SIG-M5 (cell line): ENCODE results near the gene GADD45GIP1.

Source experiments
- DNase-seq: peaks from one replicate; lab custom pipeline; 2025; lab: John Stamatoyannopoulos, UW

GADD45GIP1 gene

DNA sequence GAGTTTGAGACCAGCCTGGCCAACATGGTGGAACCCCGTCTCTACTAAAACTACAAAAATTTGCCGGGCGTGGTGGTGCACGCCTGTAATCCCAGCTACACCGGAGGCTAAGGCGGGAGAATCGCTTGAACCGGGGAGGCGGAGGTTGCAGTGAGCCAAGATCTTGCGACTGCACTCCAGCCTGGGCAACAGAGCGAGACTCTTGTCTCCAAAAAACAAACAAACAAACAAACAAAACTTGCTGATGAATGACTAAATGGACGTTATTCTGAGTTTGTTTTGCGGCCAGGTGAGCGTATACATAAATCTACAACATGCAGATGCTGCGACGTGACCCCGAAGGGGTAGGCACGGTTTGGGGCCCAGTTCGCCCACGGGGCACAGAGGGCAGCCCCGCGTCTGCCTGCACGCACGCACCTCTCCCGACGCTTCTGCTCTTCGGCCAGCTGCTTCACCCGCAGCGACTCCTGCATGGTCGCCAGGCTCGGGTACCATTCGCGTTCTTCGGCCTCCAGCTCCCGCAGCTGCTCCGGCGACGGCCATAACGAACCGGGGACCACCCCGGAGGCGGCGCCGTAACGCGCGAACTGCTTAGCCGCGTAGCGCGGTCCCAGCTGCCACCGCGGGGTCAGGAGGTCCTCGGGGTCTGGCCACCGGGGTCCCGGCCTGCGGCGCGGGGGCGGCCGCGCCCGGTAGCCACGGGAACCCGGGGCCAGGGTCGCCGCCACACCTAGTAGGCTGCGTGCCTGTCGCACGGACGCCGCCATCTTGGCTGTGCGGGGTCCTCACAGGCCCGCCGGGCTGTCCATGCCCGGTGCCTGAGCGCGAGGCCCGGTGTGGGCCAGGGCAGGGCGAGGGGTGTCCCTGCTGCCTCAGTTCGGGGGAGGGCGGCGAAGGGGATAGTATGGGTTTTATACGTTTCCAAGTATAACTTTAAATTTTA is at the start of gene GADD45GIP1:
Gene GADD45GIP1, minus strand, starts transcription at position 778 of the 943 bp plus-strand sequence. Its CDS starts 11 bp downstream, at position 767.
- DNase-seq, result no peak

DNA sequence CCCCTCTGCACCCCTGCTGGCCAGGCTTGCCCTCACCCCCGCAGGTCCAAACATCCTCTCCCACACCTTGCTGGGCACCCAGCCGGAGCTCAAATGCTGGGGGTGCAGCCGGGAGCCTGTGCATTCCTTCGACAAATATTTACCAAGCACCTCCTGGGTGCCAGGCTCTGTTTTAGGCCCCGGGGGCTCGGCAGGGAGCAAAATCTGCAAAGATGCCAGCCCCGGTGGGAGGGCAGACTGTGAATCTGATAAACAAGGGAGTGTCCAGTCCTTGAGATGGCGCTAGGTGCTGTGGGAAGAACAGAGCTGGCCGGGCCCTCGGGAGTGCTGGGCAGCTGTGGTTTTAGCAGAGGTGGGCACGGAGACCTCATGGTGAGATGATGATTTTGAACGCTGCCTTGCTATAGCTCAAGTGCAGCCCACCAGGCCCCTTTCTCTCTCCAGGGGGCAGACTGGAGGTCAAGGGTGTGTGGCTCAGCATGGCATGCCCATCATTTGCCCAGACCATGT is 48.9 kb upstream of the GADD45GIP1 start:
- no peak for DNase-seq

DNA sequence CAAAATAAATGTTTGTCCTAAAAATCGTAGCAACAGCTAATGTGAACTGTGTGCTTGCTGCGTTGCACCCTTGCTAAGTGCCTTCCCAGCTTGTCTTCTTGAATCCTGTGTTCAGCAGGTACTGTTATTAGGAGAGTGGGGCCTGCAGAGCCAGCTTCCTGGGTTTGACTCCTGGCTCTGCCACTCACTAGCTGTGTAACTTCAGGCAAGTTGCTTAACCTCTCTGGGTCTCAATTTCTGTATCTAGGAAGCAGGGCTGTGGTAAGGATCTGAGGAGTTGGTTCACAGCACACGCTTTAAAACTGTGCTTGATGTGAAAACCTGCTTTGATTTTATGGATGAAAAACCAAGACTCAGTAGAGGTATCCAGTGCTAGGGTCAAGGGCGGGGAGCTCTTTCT is 48.2 kb upstream of the GADD45GIP1 start:
- DNase-seq, result no peak

DNA sequence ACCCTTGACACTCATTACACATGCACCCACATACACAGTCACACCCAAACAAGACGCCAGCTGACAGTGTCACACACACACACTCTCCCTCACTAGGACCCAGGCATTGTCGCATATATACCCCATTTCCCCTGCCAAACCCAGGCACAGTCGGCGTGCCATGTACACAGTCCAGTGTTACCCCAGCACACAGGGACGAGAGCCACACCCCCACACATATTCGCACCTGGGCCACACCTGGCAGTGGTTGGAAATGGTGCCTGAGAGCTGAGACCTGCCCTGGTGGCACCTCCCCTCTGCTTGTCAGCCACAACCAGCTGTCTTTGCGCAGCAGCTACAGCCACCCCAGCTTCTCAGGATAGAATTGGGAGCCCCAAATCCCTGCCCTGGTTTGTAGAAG is 47.2 kb upstream of the GADD45GIP1 start:
- DNase-seq, result no peak

DNA sequence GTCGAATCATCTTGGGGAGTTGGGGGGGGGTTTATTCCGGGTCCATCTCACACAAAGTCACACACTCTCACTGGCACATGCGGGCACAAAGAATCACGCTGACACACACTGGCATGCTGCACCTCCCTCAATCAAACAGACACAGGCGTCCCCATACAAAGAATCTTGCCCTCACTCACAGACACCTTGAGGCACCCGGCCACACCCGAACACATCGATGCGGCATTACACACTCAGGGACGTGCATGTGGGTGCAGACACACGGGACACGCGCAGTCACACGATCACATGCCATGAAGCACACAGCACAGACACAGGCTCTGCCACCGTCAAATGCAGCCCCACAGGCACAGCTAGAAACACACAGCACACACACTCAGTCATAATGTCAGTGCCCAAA is 46.1 kb upstream of the GADD45GIP1 start:
- no peak for DNase-seq

DNA sequence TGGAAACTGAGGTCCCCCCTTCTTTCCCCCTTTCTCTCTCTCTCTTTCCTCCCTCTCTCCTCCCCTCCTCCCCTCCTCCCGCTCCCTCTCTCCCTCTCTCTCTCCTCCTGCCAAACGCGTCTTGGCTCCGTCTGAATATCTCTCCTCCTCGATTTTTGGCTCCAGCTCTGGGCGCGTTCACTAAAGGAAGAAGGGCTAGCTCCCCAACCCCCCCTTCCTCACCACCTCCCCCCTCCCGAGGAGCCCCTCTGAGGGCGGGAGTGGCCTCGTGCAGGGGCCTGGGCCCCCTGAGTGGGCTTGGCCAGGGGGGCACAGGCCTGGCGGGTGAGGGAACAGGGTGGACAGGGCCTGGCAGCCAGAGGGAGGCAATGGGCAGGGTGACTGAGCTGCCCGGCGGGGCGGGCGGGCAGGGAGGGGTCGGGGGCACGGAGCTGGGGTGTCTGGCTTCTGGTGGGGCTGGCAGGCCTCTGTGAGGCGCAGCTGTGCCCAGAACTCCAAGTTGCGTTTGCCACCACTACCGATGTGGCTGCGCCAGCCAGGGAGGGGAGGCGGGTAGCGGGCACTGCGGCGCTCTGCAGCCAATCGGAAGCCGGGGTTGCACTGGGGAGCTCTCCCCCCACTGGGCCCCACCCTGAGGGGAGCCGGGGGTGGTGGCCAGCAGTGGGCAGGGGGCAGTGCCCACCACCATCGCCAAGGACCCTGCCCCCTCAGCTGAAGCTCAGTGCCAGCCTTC is 45.3 kb upstream of the GADD45GIP1 start:
- no peak for DNase-seq

DNA sequence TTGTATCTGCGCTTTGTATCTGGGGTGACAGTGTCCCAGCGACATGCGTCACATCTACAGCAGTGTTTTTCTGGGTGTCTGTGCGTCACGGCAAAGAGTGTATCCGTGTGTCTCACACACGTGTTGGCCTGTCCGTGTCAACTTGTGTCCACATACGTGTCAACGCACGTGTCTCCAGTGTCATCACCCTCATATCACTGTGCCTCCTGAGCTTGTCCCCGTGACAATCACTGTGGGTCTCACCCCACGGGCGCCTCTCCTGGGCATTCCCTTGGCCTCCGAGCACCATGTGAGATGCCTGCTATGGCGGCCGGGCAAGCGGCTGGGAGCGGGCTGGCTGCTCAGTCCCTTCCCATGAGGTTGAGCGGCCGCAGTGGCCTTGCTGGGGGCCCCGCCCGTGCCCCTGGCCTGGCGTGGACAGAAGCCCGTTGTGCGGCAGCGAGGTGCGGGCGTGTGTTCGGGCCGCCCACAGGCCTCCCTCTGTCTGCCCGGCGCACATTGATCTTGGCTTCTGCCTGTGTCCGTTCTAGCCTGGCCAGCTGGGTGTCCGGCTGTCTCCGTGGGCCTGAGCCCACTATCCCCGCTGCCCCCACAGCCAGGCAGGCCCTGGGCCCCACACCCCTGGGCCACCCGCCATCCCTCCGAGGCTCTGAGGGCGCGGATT is 44.6 kb upstream of the GADD45GIP1 start:
- DNase-seq, result no peak

DNA sequence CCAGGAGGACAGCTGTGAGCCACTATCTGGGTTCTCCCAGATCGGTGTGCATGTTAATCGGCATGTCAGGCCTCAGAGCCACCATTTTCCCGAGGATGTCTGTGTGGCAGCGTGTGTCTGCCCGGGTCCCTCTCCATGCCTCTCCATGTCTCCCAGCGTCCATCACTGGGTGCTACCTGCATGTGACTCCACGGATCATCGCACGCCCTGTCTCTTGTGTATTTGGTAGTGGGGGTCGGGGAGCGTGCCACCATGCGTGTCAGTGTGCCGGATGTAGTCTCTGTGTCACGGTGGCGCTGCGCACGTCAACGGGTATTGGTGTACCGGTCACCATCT is 44.1 kb upstream of the GADD45GIP1 start:
- DNase-seq, result no peak

DNA sequence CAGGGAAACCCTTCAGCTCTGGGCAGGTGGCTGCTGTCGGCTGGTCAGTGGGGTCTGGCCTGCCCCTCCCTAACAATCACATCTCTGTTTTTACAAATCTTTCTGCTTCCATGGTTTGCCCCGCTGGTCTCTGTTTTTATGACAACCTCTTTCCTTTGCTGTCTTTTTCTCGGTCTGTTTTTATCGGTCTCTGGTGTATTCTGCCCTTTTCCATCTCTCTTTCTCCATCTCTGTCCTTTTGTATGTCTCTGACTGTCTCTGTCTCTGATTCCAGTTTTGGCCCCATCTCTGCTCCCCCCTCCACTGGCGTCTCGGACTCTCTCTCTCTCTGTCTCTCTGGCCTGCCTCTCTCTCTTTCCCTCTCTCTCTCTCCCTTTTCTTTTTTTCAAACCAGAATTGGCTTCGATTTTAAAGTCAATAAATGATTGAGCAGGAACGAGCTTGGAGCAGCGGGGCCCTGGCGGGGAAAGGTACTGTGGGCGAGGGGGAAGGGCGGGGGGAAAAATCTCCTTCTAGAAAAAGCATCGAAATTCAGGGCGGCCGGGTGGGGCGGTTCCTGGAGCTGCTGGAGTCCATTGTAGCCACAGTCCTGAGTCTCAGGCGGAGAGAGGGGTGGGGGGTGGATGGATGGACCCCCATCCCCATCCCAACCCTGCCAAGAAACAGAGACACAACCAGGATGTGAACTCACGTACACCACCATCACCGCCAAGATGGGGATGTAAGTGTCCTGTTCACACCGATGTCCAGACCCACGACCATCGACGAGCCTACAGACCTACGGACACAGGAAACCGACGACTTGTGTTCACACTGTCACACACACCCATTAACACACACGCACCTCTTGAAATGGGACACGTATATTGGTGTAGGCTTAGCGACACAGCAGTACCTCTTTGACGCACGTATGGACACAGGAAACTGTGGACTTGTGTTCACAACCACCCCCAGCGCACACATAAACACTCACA is 41.2 kb upstream of the GADD45GIP1 start:
- no peak for DNase-seq

DNA sequence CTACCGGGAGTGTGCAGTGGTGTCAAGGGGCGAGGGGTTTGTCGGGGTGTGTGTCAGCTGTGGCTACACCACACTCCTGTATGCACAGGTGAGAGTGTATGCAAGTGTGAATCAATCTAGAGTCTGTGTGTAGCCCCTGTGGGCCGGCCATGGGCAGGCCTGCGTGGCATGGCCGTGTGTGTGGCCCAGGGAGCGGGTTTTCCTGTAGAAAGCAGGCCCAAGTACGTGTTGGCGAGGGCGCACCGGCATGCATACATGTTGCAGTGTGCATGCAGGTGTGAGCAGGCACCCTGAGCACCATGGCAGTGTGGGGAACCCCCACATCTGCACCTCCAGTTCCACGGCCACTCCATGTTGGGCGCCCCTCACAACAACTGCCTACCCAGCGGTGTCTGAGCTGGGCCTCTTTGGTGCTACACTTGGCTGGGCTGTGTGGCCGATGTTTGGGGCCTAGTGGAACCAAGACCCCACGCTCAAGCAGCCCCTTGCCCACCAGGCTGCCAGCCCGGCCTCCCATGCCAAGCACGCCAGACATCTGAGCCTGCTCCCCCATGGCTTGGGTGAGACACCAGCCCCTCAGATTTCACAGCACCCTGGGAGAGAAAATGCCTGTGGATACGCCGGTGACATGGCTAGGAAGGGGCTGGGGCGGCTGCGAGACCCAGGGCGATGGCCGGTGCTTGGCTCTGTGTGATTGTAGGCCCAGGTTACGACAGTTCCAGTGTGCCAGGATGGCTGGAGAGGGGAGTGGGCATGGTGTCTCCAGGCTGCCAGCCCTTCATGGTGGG is 40.4 kb upstream of the GADD45GIP1 start:
- DNase-seq, result no peak

DNA sequence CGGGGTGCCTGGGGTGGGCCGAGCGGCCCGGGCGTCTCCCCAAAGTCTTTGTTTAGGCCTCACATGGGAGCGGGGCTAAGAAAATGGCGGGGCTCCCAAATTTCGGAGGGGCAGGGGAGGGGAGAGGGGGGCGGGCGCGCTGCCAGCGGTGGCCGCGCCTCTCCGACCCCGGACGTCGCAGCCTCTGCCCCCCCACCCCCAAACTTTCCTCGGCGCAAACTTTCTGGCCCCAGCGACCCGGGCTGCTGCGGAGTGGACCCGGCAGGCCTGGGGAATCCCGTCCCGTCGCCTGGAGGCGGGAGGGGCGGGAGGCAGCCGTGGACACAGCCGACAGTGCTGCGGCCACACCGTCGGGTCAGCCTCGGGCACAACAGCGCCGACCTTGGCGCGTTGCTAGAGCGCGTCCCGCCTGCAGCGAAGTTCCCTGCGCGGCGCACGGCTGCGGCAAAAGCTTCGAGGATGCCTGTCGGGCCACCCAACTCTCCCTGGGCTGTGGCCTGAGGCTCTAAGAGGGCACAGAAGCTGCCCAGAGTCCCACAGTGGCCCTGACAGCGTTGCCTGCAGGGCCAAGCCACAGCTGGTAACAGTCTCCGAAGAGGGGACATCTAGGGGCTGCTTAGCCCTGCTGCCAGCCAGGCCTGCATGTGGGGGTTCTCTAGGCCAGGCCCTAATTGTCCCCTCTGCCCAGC is 39.5 kb upstream of the GADD45GIP1 start:
- DNase-seq, result no peak

DNA sequence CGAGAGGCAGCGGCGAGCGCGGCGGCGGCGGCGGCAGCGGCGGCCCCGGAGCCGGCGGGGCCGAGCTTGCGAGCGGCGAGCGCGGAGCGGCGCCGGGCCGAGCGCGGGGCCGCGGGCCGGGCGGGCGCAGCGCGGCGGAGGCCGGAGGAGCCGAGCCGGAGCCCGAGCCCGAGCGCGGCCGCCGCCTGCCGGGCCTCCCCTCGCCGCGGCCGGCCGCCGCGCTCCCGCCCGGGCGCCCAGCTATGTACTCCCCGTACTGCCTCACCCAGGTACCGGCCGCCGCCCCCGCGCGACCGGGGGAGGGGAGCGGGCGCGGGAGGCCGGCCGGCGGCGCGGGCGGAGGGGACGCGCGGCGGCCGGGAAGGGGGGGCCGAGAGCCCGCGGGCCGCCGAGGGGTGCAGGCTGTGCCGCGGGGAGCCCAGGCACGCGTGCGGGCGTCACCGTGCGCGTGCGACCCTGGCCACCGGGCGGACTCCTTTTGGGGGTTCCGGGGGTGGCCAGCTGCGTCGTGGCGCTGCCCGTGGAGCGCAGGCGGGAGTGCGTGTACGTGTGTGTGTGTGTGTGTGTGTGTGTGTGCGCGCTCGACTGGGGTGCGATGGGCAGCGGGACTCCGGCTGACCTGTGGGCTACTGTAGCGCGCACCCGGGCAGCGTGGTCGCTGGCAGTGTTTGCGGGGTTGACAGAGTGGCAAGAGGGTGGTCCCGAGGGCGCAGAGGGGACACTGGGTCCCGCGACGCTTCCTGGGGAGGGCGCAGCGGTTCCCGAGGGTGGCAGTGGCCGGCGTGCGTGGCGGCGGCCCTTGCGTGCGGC is 38.8 kb upstream of the GADD45GIP1 start:
- DNase-seq, result no peak

DNA sequence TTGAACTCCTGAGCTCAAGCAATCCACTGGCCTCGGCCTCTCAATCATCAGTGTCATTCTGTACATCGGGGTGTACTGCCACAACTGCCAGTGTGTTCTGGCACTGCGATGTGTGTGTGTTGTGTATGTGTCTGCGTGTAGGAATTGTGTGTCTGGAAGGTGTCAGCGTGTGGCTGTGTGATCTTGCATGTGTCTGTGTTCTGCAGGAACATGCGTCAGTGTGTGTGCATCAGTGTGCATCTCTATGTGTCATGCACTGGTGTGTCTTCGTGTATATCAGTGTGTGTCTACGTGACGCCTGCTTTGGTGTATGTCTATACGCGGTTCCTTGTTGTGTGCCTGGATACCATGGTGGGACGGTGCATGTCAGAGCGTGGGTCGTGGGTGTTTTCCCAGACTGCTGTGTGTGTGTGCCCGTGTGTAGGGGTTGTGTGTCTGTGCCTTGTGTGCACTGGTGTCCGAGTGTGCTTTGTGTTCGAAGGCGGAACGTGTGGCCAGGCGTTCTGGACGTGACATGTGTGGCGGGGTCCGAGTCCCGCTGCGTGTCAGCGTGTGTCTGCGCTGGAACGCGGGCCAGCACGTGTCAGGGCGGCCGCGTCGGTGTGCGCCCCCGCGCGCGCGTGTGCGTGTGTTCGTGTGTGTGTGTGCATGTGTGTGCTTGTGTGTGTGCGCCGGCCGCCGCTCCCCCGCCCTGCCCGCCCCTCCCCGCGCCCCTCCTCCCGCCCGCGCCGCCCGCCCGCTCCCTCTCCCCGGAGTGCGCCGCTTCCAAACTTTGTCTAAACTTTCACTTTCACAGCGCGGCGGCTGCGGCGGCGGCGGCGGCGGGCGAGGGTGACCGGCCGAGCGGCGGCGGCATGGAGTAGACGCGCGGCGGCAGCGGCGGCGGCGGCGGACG is 37.9 kb upstream of the GADD45GIP1 start, which contains the start of gene NFIX:
Gene NFIX, plus strand, starts transcription at position 775 of the 895 bp plus-strand sequence. CDS start 363 bp downstream, outside the sequence.
- no peak for DNase-seq

DNA sequence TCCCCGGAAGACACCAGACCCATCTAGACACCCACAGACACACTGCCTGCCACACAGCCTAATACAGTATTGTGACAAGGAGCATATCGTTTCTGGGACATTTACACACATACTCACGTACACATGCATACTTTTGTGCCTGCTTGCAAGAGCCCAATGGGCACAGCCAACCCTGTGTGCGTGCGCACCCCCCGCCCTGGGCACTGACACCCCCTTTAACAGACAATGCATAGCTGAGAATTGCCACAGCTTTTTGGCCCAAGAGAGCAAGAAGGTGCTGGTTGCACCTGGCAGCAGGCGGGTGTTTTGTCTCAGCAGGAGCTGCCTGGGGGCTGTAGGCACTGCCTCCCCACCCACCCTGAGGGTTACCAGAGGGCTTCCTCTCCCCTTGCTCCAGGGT is 36.5 kb upstream of the GADD45GIP1 start:
- no peak for DNase-seq

DNA sequence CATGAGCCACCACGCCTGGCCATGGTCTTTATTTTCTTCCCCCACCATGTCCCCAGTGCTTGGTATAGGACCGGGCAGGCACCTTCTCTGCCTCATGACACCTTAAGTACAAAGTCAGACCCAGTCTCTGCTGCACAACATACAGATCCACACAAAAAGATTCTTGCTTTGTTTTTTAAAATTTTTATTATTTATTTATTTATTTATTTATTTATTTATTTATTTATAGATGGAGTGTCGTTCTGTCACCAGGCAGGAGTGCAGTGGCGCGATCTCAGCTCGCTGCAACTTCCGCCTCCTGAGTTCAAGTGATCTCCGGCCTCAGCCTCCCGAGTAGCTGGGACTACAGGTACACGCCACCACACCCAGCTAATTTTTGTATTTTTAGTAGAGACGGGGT is 35.7 kb upstream of the GADD45GIP1 start:
- DNase-seq, result no peak

DNA sequence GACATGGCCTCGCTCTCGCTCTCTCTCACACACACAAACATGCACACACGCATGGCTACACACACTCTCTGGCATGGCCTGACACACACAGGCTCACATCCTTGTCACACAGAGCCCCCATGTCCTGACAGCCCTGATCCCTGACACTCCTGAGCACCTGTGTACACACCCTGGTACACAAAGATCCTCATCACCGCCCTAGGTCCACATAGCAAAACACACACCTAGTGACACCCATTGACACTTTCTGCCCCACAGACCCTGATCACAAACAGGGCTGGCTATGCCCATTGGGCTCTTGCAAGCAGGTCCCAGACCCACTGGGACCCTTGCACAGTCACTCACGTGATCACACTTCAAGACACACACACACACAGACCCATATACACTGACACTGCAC is 34.3 kb upstream of the GADD45GIP1 start:
- no peak for DNase-seq

DNA sequence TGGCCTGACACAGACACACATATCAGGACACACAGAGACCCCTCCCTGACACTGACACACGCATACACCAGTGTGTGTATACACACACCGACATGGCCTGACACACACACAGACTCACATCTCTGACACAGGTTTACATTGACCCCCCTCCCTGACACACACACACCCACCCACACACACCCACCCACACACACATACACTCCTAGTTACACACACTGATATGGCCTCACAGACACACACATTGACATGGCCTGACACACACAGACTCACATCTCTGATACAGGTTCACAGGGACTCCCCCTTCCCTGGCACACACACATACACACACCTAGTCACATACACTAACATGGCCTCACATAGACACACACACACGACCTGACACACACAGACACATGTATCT is 33.8 kb upstream of the GADD45GIP1 start:
- no peak for DNase-seq

DNA sequence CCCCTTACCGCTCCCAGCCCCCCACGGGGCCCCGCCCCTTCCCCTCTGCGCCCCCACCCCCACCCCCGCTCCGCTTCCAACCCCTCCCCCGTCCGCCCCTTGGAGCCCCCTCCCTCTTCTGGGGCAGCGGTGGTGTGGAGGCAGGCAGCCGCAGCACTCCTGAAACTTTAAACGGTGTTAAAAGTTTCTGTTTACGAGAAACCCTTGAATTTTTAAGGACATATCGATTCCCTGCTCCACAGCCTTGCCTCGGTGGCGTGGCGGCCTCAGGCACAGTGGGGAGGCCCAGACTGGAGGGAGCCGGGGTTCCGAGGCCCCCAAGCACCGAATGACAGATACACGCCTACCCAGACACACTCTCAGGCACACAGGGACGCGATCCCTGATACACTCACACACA is 33.4 kb upstream of the GADD45GIP1 start:
- DNase-seq, result no peak
